Esophagus muscularis mucosa (tissue), 3 donors: ENCODE results near the gene FANCC.

Experiments
- POLR2AphosphoS5 ChIP-seq, 2 donors: sonication (generic); formaldehyde crosslinking; IDR thresholded peaks; one replicate each; pipeline ENCODE4 v1.6.1; 2017; ENCODE audit warnings: antibody characterized with exemption in 2 of 2
- TF ChIP-seq, protein P1 (sequence below), 3 experiments: fragments of 200-600 bp in 2 of 3; fragments of 450-650 bp in 1 of 3; sonication (generic) in 2 of 3; IDR thresholded peaks; one replicate each; pipeline ENCODE4 v1.5.1; 2017 to 2019; ENCODE audit warnings: antibody characterized with exemption in 3 of 3, mild to moderate bottlenecking in 2 of 3, moderate library complexity in 1 of 3

DNA sequence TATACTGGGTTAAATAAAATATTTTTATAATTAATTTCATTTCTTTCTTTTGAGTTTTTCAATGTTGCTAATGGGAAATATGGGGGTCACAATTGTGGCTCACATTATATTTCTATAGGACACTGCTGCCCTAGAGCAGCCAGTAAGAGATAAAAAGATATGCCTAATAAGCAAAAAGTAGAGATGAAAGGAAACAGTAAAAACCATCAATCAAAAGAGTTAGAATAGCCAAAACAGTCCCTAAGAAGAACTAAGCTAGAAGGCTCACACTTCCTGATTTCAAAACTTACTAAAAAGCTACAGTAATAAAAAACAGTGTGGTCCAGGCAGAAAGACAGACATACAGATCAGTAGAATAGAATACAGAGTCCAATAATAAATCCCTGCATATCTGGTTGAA lies 104.4 kb downstream of the FANCC start:
- no peak for TF ChIP-seq POLR2AphosphoS5 (IDR thresholded peaks at IDR 0.05)
- TF ChIP-seq, protein P1, sequence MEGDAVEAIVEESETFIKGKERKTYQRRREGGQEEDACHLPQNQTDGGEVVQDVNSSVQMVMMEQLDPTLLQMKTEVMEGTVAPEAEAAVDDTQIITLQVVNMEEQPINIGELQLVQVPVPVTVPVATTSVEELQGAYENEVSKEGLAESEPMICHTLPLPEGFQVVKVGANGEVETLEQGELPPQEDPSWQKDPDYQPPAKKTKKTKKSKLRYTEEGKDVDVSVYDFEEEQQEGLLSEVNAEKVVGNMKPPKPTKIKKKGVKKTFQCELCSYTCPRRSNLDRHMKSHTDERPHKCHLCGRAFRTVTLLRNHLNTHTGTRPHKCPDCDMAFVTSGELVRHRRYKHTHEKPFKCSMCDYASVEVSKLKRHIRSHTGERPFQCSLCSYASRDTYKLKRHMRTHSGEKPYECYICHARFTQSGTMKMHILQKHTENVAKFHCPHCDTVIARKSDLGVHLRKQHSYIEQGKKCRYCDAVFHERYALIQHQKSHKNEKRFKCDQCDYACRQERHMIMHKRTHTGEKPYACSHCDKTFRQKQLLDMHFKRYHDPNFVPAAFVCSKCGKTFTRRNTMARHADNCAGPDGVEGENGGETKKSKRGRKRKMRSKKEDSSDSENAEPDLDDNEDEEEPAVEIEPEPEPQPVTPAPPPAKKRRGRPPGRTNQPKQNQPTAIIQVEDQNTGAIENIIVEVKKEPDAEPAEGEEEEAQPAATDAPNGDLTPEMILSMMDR (IDR thresholded peaks at IDR 0.05): no peak
